Measurements from ENCODE around the gene PHKA2. TPM values are rescaled to one million over a fixed set of nuclear protein-coding genes. Genes with fewer than 3 reads are reported as not detected.

Gene PHKA2
- total and polyA plus RNA-seq, 2 of the 4 experiments (the other 2 are of a cell fraction): 10.0 to 21.5 TPM

GRCh38 chrX:18883961-18884765 is 99.8 kb downstream of the PHKA2 start:
- in situ Hi-C loops (cut with MboI; ENCODE audit: low sequenced_read_pairs): no loop called here
- no peak for ATAC-seq (ENCODE audit: low read depth)
- TF ChIP-seq CTCF (conservative IDR thresholded peaks at IDR 0.05; ENCODE audit: low read depth, low read length) (no peak), BHLHE40 (IDR thresholded peaks at IDR 0.05; ENCODE audit: low read depth, low read length) (no peak), MAZ (IDR thresholded peaks at IDR 0.05; ENCODE audit: borderline replicate concordance, low read depth, low read length) (no peak), ELK1 (IDR thresholded peaks at IDR 0.05; ENCODE audit: borderline replicate concordance, low read depth, low read length) (no peak), RCOR1 (IDR thresholded peaks at IDR 0.05; ENCODE audit: insufficient replicate concordance, low read length) (no peak), RAD21 (IDR thresholded peaks at IDR 0.05; ENCODE audit: low read length) (no peak), CEBPB (IDR thresholded peaks at IDR 0.05; ENCODE audit: low read depth, low read length) (no peak), CHD1 (IDR thresholded peaks at IDR 0.05; ENCODE audit: low read depth, low read length) (no peak), MXI1 (IDR thresholded peaks at IDR 0.05; ENCODE audit: borderline replicate concordance, low read depth, low read length) (no peak), NFE2L2 (IDR thresholded peaks at IDR 0.05; ENCODE audit: low read depth, low read length) (no peak), POLR2A (IDR thresholded peaks at IDR 0.05; ENCODE audit: low read depth, low read length) (no peak), MAFK (IDR thresholded peaks at IDR 0.05; ENCODE audit: low read depth, low read length) (no peak), FOS (IDR thresholded peaks at IDR 0.05; ENCODE audit: low read depth, low read length) (no peak), SMC3 (IDR thresholded peaks at IDR 0.05; ENCODE audit: low read depth, low read length) (no peak)
- TF ChIP-seq, protein P1, sequence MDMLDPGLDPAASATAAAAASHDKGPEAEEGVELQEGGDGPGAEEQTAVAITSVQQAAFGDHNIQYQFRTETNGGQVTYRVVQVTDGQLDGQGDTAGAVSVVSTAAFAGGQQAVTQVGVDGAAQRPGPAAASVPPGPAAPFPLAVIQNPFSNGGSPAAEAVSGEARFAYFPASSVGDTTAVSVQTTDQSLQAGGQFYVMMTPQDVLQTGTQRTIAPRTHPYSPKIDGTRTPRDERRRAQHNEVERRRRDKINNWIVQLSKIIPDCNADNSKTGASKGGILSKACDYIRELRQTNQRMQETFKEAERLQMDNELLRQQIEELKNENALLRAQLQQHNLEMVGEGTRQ (IDR thresholded peaks at IDR 0.05; ENCODE audit: low read depth, low read length): no peak

More at GRCh38 chrX:18883961-18884765, 99.8 kb downstream of the PHKA2 start:
- no TSS peak for BruUV-seq (replicated peaks)
- no peaks in the 10 kb centered on the region; the same call in 1 of the 2 replicates for H3K27me3 ChIP-seq (ENCODE audit: control insufficient read depth, insufficient read depth, low read length)
- no CpG with 5 or more reads among the region's 16 CpGs for WGBS, 2 experiments (ENCODE audit: extremely low coverage in 2 of 2, insufficient read length in 1 of 2)
- H2BK5ac ChIP-seq (ENCODE audit: low read depth, low read length, poor library complexity, severe bottlenecking): no peak overlapping the region
- H3K56ac ChIP-seq (ENCODE audit: extremely low read depth, insufficient read depth, low read length): no peak overlapping the region
- no peak overlapping the region for H3K4me2 ChIP-seq (ENCODE audit: low read depth, low read length)
- H3K9me3 ChIP-seq (ENCODE audit: control insufficient read depth, insufficient read depth, low read length): peaks cover 1% of the 10 kb centered on the region; the same call in 1 of the 2 replicates
- H4K20me1 ChIP-seq (ENCODE audit: insufficient read depth, low read length): no peaks in the 10 kb centered on the region
- H2AK9ac ChIP-seq (replicated peaks; ENCODE audit: low read depth, low read length, poor library complexity): no peak overlapping the region
- no peaks in the 10 kb centered on the region for H3K79me1 ChIP-seq (ENCODE audit: low read depth in 1 of 2, low read length in 2 of 2)
- no peak overlapping the region for H2BK120ac ChIP-seq (ENCODE audit: low read depth, low read length)
- no peak overlapping the region for H2AK5ac ChIP-seq (ENCODE audit: low read depth, low read length)
- no peak overlapping the region for H3K14ac ChIP-seq (replicated peaks; ENCODE audit: low read depth, low read length)
- H2BK20ac ChIP-seq (ENCODE audit: low read depth, low read length): no peak overlapping the region
- H3K4me1 ChIP-seq (ENCODE audit: control insufficient read depth, insufficient read depth, low read length): peaks cover 11% of the 10 kb centered on the region; the same call in 1 of the 2 replicates
- no peak overlapping the region for H3K9ac ChIP-seq (ENCODE audit: low read depth, low read length)
- H4K5ac ChIP-seq (ENCODE audit: low read depth, low read length): no peak overlapping the region
- DNase-seq: no peak
- CTCF ChIA-PET: no interaction called here
- no peak overlapping the region for H2BK15ac ChIP-seq (ENCODE audit: low read depth, low read length)
- H3K18ac ChIP-seq (ENCODE audit: low read depth, low read length): no peak overlapping the region
- no peak overlapping the region for H3K4ac ChIP-seq (ENCODE audit: low read depth, low read length)
- dilution Hi-C loops (cut with HindIII; ENCODE audit: low sequenced_read_pairs, unreplicated experiment): no loop called here
- no peak overlapping the region for H2AFZ ChIP-seq (replicated peaks; ENCODE audit: low read length, poor library complexity)
- H3K9me1 ChIP-seq (ENCODE audit: insufficient read depth, low read length): no peaks in the 10 kb centered on the region; the same call in 1 of the 2 replicates
- no peak overlapping the region for H4K8ac ChIP-seq (ENCODE audit: low read depth in 2 of 2, low read length in 2 of 2)
- intact Hi-C loops (cut with micrococcal nuclease): no loop called here
- H4K91ac ChIP-seq (ENCODE audit: insufficient read depth, low read depth, low read length): no peak overlapping the region
- POLR2A ChIA-PET (ENCODE audit: unreplicated experiment): no interaction called here
- H3K27ac ChIP-seq (ENCODE audit: insufficient read depth, low read length): no peak overlapping the region
- no peak overlapping the region for H3K4me3 ChIP-seq (ENCODE audit: insufficient read depth, low read depth, low read length)
- no peaks in the 10 kb centered on the region for H3K36me3 ChIP-seq (ENCODE audit: control insufficient read depth, insufficient read depth, low read length)
- H3K23ac ChIP-seq (ENCODE audit: low read depth, low read length): no peak overlapping the region
